Measurements from ENCODE around the gene IDS. TPM values are rescaled to one million over a fixed set of nuclear protein-coding genes. Genes with fewer than 3 reads are reported as not detected.
"Not testable (repeated sequence)": the region's sequence is repeated elsewhere in the genome, so short reads cannot be mapped to it uniquely, and the experiment has no call there.

IDS gene
- total RNA-seq, 2 experiments from 2014 or later = 108 to 109 TPM

GRCh38 chrX:149504226-149504914 lies 736 bp downstream of the IDS start:
- peak; percentile 43 for ATAC-seq (ENCODE audit: low read depth)
- Mint-ChIP-seq H3K4me1 (peaks cover 23% of the 10 kb centered on the region), H3K36me3 (peaks cover 6% of the 10 kb centered on the region), H3K9me3 (no peaks in the 10 kb centered on the region), H3K4me3 (peak overlapping the region; percentile 93), H3K27ac (peak overlapping the region; percentile 97), H3K27me3 (peaks cover 3% of the 10 kb centered on the region)
- POLR2A ChIA-PET = interaction anchor here (0.7 to 2.3 kb wide), 8 partner anchors 9 to 1123 kb away, joined by 3 to 22 read pairs (median 4); partner anchors contain the start of genes EOLA1 and EOLA2
- DNase-seq = peak; percentile 66

GRCh38 chrX:149503446-149503845 lies 1.7 kb downstream of the IDS start:
- Mint-ChIP-seq H3K4me1 (peaks cover 23% of the 10 kb centered on the region), H3K27ac (peak overlapping the region; percentile 61), H3K4me3 (peak overlapping the region; percentile 42)
- DNase-seq = peak; percentile 50
- H3K27me3 Mint-ChIP-seq, H3K9me3 Mint-ChIP-seq, H3K36me3 Mint-ChIP-seq: not testable (repeated sequence)
- POLR2A ChIA-PET = interaction anchor here (1.2 to 2.3 kb wide), 2 partner anchors 37 to 437 kb away, joined by 3 to 22 read pairs; partner anchors contain the start of gene EOLA1
- peak; percentile 62 for ATAC-seq (ENCODE audit: low read depth)

GRCh38 chrX:149502923-149503322 lies 2.2 kb downstream of the IDS start:
- peaks cover 23% of the 10 kb centered on the region for H3K4me1 Mint-ChIP-seq
- H3K9me3 Mint-ChIP-seq, H3K27me3 Mint-ChIP-seq, H3K4me3 Mint-ChIP-seq, DNase-seq, H3K36me3 Mint-ChIP-seq: not testable (repeated sequence)
- ATAC-seq (ENCODE audit: low read depth) = peak; percentile 7
- peak overlapping the region; percentile 38 for H3K27ac Mint-ChIP-seq
- POLR2A ChIA-PET = interaction anchor here (1.2 kb wide), 1 partner anchor 437 kb away, joined by 3 read pairs; no protein-coding TSS in a partner anchor

- POLR2A ChIA-PET = no interaction called here
Measured at GRCh38 chrX:149499766-149500165, 5.3 kb downstream of the IDS start.

GRCh38 chrX:149498767-149499166 lies 6.3 kb downstream of the IDS start:
- Mint-ChIP-seq H3K27ac (no peak overlapping the region), H3K9me3 (no peaks in the 10 kb centered on the region), H3K4me3 (no peak overlapping the region), H3K27me3 (no peaks in the 10 kb centered on the region), H3K4me1 (peaks cover 14% of the 10 kb centered on the region), H3K36me3 (peaks cover 6% of the 10 kb centered on the region)
- POLR2A ChIA-PET = no interaction called here
- no peak for ATAC-seq (ENCODE audit: low read depth)
- DNase-seq = no peak

More at GRCh38 chrX:149499766-149500165, 5.3 kb downstream of the IDS start:
- no peak overlapping the region for H3K27ac Mint-ChIP-seq
- H3K36me3 Mint-ChIP-seq = peaks cover 8% of the 10 kb centered on the region
- H3K27me3 Mint-ChIP-seq = no peaks in the 10 kb centered on the region
- DNase-seq (no peak), ATAC-seq (ENCODE audit: low read depth) (no peak)
- peaks cover 14% of the 10 kb centered on the region for H3K4me1 Mint-ChIP-seq
- H3K9me3 Mint-ChIP-seq = no peaks in the 10 kb centered on the region
- no peak overlapping the region for H3K4me3 Mint-ChIP-seq

- no peak overlapping the region for H3K27ac Mint-ChIP-seq
- POLR2A ChIA-PET = no interaction called here
- ATAC-seq (ENCODE audit: low read depth) (no peak), DNase-seq (no peak)
- H3K4me3 Mint-ChIP-seq = no peak overlapping the region
- H3K36me3 Mint-ChIP-seq = peaks cover 6% of the 10 kb centered on the region
- H3K9me3 Mint-ChIP-seq = no peaks in the 10 kb centered on the region
- no peaks in the 10 kb centered on the region for H3K27me3 Mint-ChIP-seq
- peaks cover 14% of the 10 kb centered on the region for H3K4me1 Mint-ChIP-seq
Measured at GRCh38 chrX:149497626-149498025, 7.5 kb downstream of the IDS start.

GRCh38 chrX:149497054-149497453 lies 8.1 kb downstream of the IDS start:
- no peak for DNase-seq
- POLR2A ChIA-PET = no interaction called here
- peaks cover 6% of the 10 kb centered on the region for H3K36me3 Mint-ChIP-seq
- H3K4me3 Mint-ChIP-seq = no peak overlapping the region
- H3K4me1 Mint-ChIP-seq = peaks cover 14% of the 10 kb centered on the region
- H3K9me3 Mint-ChIP-seq = no peaks in the 10 kb centered on the region
- ATAC-seq (ENCODE audit: low read depth) = no peak
- no peak overlapping the region for H3K27ac Mint-ChIP-seq
- H3K27me3 Mint-ChIP-seq = no peaks in the 10 kb centered on the region

GRCh38 chrX:149495573-149496071 lies 9.5 kb downstream of the IDS start:
- Mint-ChIP-seq H3K4me1 (peaks cover 7% of the 10 kb centered on the region), H3K4me3 (no peak overlapping the region)
- POLR2A ChIA-PET = no interaction called here

GRCh38 chrX:149494844-149495565 lies 10.1 kb downstream of the IDS start:
- Mint-ChIP-seq H3K27me3 (no peaks in the 10 kb centered on the region), H3K4me1 (peaks cover 2% of the 10 kb centered on the region), H3K27ac (no peak overlapping the region), H3K36me3 (peaks cover 7% of the 10 kb centered on the region), H3K9me3 (no peaks in the 10 kb centered on the region), H3K4me3 (no peak overlapping the region)
- ATAC-seq (ENCODE audit: low read depth) (no peak), DNase-seq (no peak)
- POLR2A ChIA-PET = no interaction called here

More at GRCh38 chrX:149495573-149496071, 9.5 kb downstream of the IDS start:
- H3K27me3 Mint-ChIP-seq = no peaks in the 10 kb centered on the region
- no peak overlapping the region for H3K27ac Mint-ChIP-seq
- peaks cover 4% of the 10 kb centered on the region for H3K36me3 Mint-ChIP-seq
- no peaks in the 10 kb centered on the region for H3K9me3 Mint-ChIP-seq
- DNase-seq = no peak
- no peak for ATAC-seq (ENCODE audit: low read depth)

GRCh38 chrX:149493567-149494562 lies 11.2 kb downstream of the IDS start:
- no peak for ATAC-seq (ENCODE audit: low read depth)

GRCh38 chrX:149491812-149492211 lies 13.3 kb downstream of the IDS start:
- Mint-ChIP-seq H3K4me3 (no peak overlapping the region), H3K36me3 (peaks cover 9% of the 10 kb centered on the region), H3K9me3 (no peaks in the 10 kb centered on the region), H3K27ac (no peak overlapping the region), H3K27me3 (no peaks in the 10 kb centered on the region), H3K4me1 (peaks cover 6% of the 10 kb centered on the region)
- ATAC-seq (ENCODE audit: low read depth) (no peak), DNase-seq (no peak)
- POLR2A ChIA-PET = no interaction called here

More at GRCh38 chrX:149493567-149494562, 11.2 kb downstream of the IDS start:
- Mint-ChIP-seq H3K36me3 (peaks cover 6% of the 10 kb centered on the region), H3K27ac (no peak overlapping the region), H3K4me1 (no peaks in the 10 kb centered on the region), H3K9me3 (no peaks in the 10 kb centered on the region), H3K4me3 (no peak overlapping the region), H3K27me3 (no peaks in the 10 kb centered on the region)
- POLR2A ChIA-PET = no interaction called here
- DNase-seq = no peak

GRCh38 chrX:149490100-149490499 lies 15.0 kb downstream of the IDS start:
- no peaks in the 10 kb centered on the region for H3K27me3 Mint-ChIP-seq
- peaks cover 18% of the 10 kb centered on the region for H3K36me3 Mint-ChIP-seq
- no peaks in the 10 kb centered on the region for H3K9me3 Mint-ChIP-seq
- POLR2A ChIA-PET = no interaction called here
- H3K27ac Mint-ChIP-seq = no peak overlapping the region
- ATAC-seq (ENCODE audit: low read depth) (no peak), DNase-seq (no peak)
- H3K4me1 Mint-ChIP-seq = peaks cover 10% of the 10 kb centered on the region
- no peak overlapping the region for H3K4me3 Mint-ChIP-seq

Measured in activated naive CD8-positive, alpha-beta T cell treated with anti-CD3 and anti-CD28 coated beads, Interleukin-2, amount 10 ng/mL, durations not matched to agents 7 days and 5 days (primary cell).